Measurements from ENCODE around the gene CHEK2. TPM values are rescaled to one million over a fixed set of nuclear protein-coding genes. Genes with fewer than 3 reads are reported as not detected.

CHEK2 gene
- total RNA-seq, 1 experiment from 2014 or later, result 61.1 TPM

- no peaks in the 10 kb centered on the region for H3K79me2 ChIP-seq (ENCODE audit: insufficient read depth, low read length)
- H3K18ac ChIP-seq (ENCODE audit: insufficient read length, low read depth, low read length), result no peak overlapping the region
- no peak overlapping the region for H3K4ac ChIP-seq (ENCODE audit: low read depth, low read length)
- no peak overlapping the region for H3K4me2 ChIP-seq (ENCODE audit: insufficient read depth, insufficient read length, low read length)
- no peak overlapping the region for H2BK20ac ChIP-seq (ENCODE audit: low read depth, low read length, poor library complexity, severe bottlenecking)
- no peak overlapping the region for H3K23ac ChIP-seq (ENCODE audit: insufficient read length, low read depth, low read length)
- no peak overlapping the region for H2BK5ac ChIP-seq (ENCODE audit: insufficient read length, low read length)
- no peak overlapping the region for H3K9ac ChIP-seq (ENCODE audit: extremely low read depth, insufficient read length, low read length)
- no peak overlapping the region for H4K5ac ChIP-seq (ENCODE audit: insufficient read length, low read depth, low read length)
- no peak overlapping the region for H2BK15ac ChIP-seq (ENCODE audit: low read depth, low read length)
- H3K36me3 Mint-ChIP-seq (ENCODE audit: insufficient read depth in 1 of 3, low read depth in 3 of 3), result peaks cover 6 to 7% (median 6%) of the 10 kb centered on the region in 3 experiments; a peak in 5 of 7 replicates
- H4K20me1 ChIP-seq (ENCODE audit: control insufficient read depth, insufficient read depth, insufficient read length), result no peaks in the 10 kb centered on the region
- no peak overlapping the region for H2AFZ ChIP-seq (ENCODE audit: low read length)
- H3K79me1 ChIP-seq (ENCODE audit: insufficient read depth, low read depth, low read length, poor library complexity, severe bottlenecking), result no peaks in the 10 kb centered on the region
- no peak overlapping the region for H3T11ph ChIP-seq (ENCODE audit: low read length)
- no peak overlapping the region for H2BK12ac ChIP-seq (ENCODE audit: insufficient read length, low read depth, low read length)
- H3K9me3 ChIP-seq (ENCODE audit: control insufficient read depth, low read depth, low read length), result no peaks in the 10 kb centered on the region
- H3K4me3 Mint-ChIP-seq, result no peak overlapping the region
- no peak overlapping the region for H3K14ac ChIP-seq (ENCODE audit: insufficient read depth, low read length)
- H3K23me2 ChIP-seq (ENCODE audit: insufficient read length, low read depth, low read length, poor library complexity, severe bottlenecking), result no peaks in the 10 kb centered on the region
- no peak for TF ChIP-seq CTCF (conservative IDR thresholded peaks at IDR 0.05)
- peak overlapping the region in 1 of 3 experiments; percentile 55; a peak in 1 of 7 replicates for H3K27ac Mint-ChIP-seq
- no CpG with 5 or more reads among the region's 6 CpGs for WGBS (ENCODE audit: extremely low coverage, insufficient read length, low lambda C conversion rate)
- no peak overlapping the region for H2AK5ac ChIP-seq (ENCODE audit: insufficient read length, low read length)
- H3K56ac ChIP-seq (ENCODE audit: insufficient read length, low read depth, low read length), result no peak overlapping the region
- no peaks in the 10 kb centered on the region for H3K27me3 Mint-ChIP-seq (ENCODE audit: low read depth)
- no peak overlapping the region for H4K91ac ChIP-seq (ENCODE audit: insufficient read length, low read depth, low read length)
- no peak overlapping the region for H3K27ac ChIP-seq (ENCODE audit: insufficient read length, low read depth, low read length)
- H3K4me1 ChIP-seq (ENCODE audit: insufficient read depth, low read length), result no peaks in the 10 kb centered on the region; the same call in 1 of the 2 replicates
- H3K27me3 ChIP-seq (ENCODE audit: insufficient read depth, low read length), result no peaks in the 10 kb centered on the region
- no peak overlapping the region for H4K8ac ChIP-seq (replicated peaks; ENCODE audit: insufficient read length, low read depth, low read length)
- DNase-seq, result no peak
- H2BK120ac ChIP-seq (ENCODE audit: low read depth, low read length, poor library complexity, severe bottlenecking), result no peak overlapping the region
- H3K4me1 Mint-ChIP-seq, result peaks cover 10 to 13% of the 10 kb centered on the region in 2 experiments
- H3K9me3 Mint-ChIP-seq, result peaks cover 1 to 9% of the 10 kb centered on the region in 2 experiments; a peak in 4 of 5 replicates
Observed at GRCh38 chr22:28768701-28769393, 27.2 kb upstream of the CHEK2 start.

Data from H9 (cell line).